ENCODE data around the gene COQ8A.

GRCh38 chr1:226973898-226974543 lies 33.9 kb downstream of the COQ8A start:
- TF ChIP-seq ETV6 (conservative IDR thresholded peaks at IDR 0.05 in 1 of 2, IDR thresholded peaks at IDR 0.05 in 1 of 2; ENCODE audit: borderline replicate concordance in 1 of 2, low read depth in 1 of 2) (no peak), RAD21 (IDR thresholded peaks at IDR 0.05; ENCODE audit: insufficient read depth, low read depth, low read length) (no peak), ELK1 (IDR thresholded peaks at IDR 0.05; ENCODE audit: low read depth, low read length) (no peak), CTCF (IDR thresholded peaks at IDR 0.05 in 2 of 3, conservative IDR thresholded peaks at IDR 0.05 in 1 of 3; ENCODE audit: control insufficient read depth in 2 of 3, extremely low read depth in 1 of 3, insufficient read depth in 1 of 3, low read depth in 3 of 3, low read length in 3 of 3) (no peak), BRCA1 (IDR thresholded peaks at IDR 0.05; ENCODE audit: low read depth, low read length) (no peak), TCF12 (IDR thresholded peaks at IDR 0.05; ENCODE audit: low read depth, low read length) (no peak), NR2C2 (IDR thresholded peaks at IDR 0.05; ENCODE audit: borderline replicate concordance, control insufficient read depth, insufficient read length, low read depth) (no peak), MXI1 (IDR thresholded peaks at IDR 0.05; ENCODE audit: low read depth, low read length) (no peak), ESRRA (IDR thresholded peaks at IDR 0.05; ENCODE audit: low read length) (no peak), SMC3 (IDR thresholded peaks at IDR 0.05; ENCODE audit: borderline replicate concordance, low read length) (no peak), POLR2A (IDR thresholded peaks at IDR 0.05; ENCODE audit: low read depth, low read length) (no peak), POLR2AphosphoS5 (IDR thresholded peaks at IDR 0.05; ENCODE audit: low read length) (no peak), MYC (IDR thresholded peaks at IDR 0.05; ENCODE audit: insufficient read depth, insufficient read length, insufficient replicate concordance, low read length, severe bottlenecking) (no peak)

All from GM12878 (cell line).